SHP77 (cell line): ENCODE data around the gene ODR4.
"Not testable (repeated sequence)": the region's sequence is repeated elsewhere in the genome, so short reads cannot be mapped to it uniquely, and the experiment has no call there.

Experiments used
- DNase-seq, 2 experiments: peaks; one replicate each; lab custom pipeline; 2025; lab: John Stamatoyannopoulos, UW

Gene ODR4

DNA sequence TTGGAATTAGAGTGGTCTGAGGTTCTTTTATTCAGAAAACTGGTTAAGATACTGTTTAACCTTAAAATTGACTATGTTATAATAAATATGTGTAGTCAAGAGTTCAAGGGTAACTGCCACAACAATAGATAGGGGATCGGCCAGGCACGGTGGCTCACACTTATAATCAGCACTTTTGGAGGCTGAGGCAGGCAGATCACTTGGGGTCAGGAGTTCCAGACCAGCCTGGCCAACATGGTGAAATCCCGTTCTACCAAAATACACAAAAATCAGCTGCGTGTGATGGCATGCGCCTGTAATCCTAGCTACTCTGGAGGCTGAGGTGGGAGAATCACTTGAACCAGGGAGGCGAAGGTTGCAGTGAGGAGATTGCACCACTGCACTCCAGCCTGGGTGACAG, 45.8 kb downstream of the ODR4 start:
- no peak for DNase-seq

DNA sequence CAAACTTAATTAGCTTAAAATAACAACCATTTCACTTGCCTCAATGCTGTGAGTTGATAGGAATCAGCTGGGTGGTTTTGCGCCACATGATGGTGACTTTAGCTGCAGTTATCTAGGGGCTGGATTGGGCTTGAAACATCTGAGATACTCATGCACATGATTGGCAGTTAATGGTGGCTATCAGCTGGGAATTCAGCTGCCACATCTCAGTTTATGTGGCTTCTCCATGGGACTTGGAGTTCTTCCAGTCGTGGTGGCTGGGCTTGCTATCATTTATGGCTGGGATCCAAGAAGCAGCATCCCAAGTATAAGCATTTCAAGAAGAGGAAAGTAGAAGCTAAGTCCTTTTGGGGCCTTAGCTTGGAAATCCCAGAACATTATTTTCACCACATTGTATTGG, 48.9 kb downstream of the ODR4 start:
- DNase-seq, result no peak

DNA sequence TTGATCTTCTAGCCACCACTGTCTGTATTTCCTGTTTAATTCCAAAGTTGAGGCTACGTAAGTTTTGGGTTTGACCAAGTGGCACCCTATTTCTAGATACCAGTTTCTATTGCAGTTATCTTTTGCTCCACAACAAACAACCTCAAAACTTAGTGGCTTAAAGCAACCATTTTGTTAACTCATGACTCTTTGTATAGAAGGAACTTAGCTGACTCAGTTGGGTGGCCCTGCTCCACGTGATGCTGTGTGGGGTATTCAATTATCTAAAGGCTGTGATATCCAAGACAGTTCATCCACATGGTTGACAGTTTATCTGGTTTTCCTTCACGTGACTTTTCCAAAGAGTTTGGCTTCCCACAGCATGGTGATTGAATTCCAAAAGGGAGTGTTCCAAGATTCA, 50.5 kb downstream of the ODR4 start:
- no peak for DNase-seq

GRCh38 chr1:186429017-186429416, 53.4 kb downstream of the ODR4 start:
- no peak for DNase-seq

DNA sequence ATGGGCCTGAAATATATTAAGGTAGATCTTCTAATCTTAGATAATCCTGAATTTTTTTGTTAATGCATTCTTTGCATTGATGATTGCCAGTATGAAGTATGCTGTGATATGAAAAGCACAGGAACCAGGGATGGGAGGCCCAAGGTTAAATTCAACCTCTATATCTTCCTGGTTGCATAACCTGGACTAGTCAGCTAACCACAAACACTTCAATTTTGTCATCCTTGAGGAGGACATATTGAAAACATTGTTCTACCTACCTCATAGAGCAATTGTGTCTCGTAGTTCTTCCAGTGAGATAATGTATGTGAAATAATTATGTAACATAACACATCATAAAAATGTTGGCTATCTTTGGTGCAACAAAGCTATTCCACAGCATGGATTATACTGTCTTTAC, 59.7 kb downstream of the ODR4 start:
- no peak for DNase-seq

- no peak for DNase-seq
Measured at GRCh38 chr1:186438567-186438966, 62.9 kb downstream of the ODR4 start.

- peak in 1 of 2 experiments; percentile 13 for DNase-seq
Measured at GRCh38 chr1:186440584-186440983, 64.9 kb downstream of the ODR4 start.

DNA sequence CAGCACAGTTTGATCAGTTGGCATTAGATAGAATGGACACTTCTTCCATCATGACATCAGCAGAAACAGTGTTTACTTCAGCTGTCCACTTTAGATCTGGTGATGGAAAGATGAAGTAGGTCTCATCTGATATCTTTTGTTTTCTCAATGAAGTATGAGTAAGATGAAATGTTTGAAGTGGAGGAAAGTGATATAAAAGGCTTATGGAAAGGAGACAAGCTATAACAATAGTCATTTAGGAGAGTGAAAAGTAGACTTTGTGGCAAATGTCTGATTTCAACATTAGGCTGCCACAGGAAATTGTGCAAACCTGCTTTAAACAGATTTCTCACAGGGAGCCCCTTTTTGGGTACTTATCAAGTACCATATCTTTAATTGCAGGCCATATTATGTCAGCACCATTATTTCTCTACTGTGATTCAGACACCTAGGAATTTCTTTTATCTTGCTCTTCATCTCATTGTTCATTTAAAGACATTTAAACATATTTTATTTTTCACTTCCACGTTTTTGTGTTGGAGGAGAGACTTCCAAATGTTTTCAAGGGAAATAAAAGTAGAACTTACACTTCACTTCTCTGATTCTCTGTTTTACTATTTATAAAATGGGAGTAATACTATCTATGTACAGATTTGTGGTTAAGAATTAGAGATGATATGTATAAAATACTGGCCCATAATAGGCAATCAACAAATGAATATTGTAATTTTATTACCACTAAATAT, 67.2 kb downstream of the ODR4 start:
- DNase-seq, result peak; percentile 53 to 60

DNA sequence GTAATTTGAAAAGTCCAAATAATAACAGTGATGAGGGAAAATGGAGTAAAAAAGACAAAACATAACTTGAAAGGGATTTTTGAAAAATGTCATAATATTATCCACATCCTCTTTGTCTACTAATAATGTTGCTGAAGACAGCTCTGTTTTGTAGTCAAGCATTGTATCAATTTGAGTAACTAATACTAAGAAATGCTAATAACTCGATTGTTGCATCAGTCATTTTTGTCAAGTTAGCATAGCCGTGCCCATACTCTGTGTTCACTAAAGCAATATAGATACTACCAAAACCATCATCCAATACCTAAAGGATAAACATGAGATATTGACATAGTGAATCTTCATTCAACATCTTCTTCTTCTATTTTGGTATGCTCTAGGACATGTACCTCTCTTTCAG, 68.0 kb downstream of the ODR4 start:
- DNase-seq, result no peak

DNA sequence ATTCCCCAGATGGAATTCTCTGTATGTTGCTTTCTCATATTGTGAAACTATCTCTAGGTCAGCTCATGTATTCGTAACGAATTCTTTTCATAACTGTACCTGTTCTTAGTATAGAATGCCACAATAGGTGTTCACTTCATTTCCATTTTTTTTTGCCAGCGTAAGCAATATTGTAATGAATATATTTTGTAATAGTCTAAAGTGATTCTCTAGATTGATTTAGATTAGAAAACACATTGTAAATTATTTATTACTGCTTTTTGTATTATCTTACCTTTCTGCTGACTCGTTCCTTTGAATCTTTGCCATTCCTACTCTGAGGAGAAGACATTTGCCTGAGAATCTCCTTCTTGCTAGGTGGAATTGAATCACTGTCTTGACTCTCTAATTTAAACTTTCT, 70.5 kb downstream of the ODR4 start:
- DNase-seq, result no peak

- no peak for DNase-seq
Measured at GRCh38 chr1:186454981-186455380, 79.3 kb downstream of the ODR4 start.

- no peak for DNase-seq
Measured at GRCh38 chr1:186456729-186457255, 81.2 kb downstream of the ODR4 start.

DNA sequence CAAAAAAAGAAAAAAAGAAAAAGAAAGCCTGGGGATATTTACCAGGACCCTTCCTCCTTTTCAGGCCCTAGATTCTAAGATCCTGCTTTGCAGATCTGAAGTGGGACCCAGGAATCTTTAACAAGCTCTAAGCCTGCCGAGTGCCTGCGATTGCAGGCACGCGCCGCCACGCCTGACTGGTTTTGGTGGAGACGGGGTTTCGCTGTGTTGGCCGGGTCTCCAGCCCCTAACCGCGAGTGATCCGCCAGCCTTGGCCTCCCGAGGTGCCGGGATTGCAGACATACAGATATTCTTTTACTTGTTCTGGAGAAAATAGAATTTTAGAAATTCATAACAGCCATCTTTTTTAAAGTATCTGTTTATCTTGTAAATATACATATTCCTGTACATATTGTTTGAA, 83.5 kb downstream of the ODR4 start:
- DNase-seq, result not testable (repeated sequence)

GRCh38 chr1:186461014-186461413, 85.4 kb downstream of the ODR4 start, which contains the start of gene PDC:
Gene PDC, minus strand, starts transcription at chr1:186461114. Its CDS starts 11,655 bp downstream, at chr1:186449459.
- no peak for DNase-seq

DNA sequence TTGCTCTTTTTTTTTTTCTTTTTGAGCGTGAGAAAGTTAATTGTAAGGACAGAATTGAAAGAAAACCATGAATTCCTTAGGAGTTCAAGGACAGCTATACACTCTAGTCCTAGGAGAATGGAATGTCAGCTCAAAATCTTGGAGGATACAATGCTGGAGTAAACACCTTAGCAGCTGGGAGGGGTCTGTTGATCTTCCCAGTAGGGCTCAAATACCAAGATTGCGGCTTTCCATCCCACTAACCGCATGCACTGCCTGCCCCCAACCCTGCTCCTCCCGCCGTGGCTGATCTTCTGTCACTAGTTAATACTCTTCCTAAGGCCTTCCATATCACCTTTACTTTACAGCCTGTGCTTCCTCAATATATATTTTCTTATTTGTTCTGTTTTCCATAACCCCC, 87.9 kb downstream of the ODR4 start:
- no peak for DNase-seq

DNA sequence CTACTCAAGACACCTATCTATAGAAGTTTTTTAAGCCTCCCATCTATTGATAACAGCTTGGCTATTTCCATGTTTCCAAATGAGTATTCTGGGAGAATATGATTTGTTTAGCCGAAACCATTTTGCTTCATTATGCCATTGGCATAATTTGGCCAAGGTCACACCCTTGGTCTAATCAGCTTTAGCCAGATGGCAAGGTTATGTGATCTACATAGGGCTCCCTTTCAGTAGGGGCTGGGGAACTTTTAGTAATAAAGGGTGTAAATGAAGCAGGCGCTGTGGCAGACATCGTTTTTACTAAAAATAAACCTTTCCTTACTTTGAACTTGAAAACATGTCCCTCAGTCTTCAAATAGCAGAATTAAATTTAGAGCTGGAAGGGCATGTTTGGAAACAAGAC, 88.3 kb downstream of the ODR4 start:
- no peak for DNase-seq

GRCh38 chr1:186465491-186465890, 89.9 kb downstream of the ODR4 start:
- not testable (repeated sequence) for DNase-seq

- no peak for DNase-seq
Measured at GRCh38 chr1:186465946-186466345, 90.3 kb downstream of the ODR4 start.
